Activated CD8-positive, alpha-beta memory T cell treated with anti-CD3 and anti-CD28 coated beads, Interleukin-2, amount 10 ng/mL, durations not matched to agents 7 days and 5 days (primary cell): ENCODE data around the gene KAZALD1. TPM values are rescaled to one million over a fixed set of nuclear protein-coding genes. Genes with fewer than 3 reads are reported as not detected.
A peak's percentile ranks its signal among the peaks of the same experiment; 100 is the strongest.

Experiments
- ATAC-seq: fragments of 150-1000 bp; cut with Tn5 transposase; one replicate; pipeline ENCODE4 v1.10.0; 2021; ENCODE audit warnings: moderate library complexity
- CTCF ChIA-PET: fragments of 350-600 bp; sonication (Branson Sonifier 250); formaldehyde crosslinking; loops from one replicate; lab custom pipeline; 2021; ENCODE audit warnings: antibody characterized with exemption; lab: Charles Lee
- DNase-seq: peaks from one replicate; pipeline ENCODE4 v3.0.0-alpha.2; 2020
- H3K27ac Mint-ChIP-seq: one replicate; pipeline ENCODE4 v1.8.0; 2021; ENCODE audit warnings: mild to moderate bottlenecking, mixed read lengths
- H3K27me3 Mint-ChIP-seq: one replicate; pipeline ENCODE4 v1.8.0; 2021; ENCODE audit warnings: mixed read lengths
- H3K36me3 Mint-ChIP-seq: one replicate; pipeline ENCODE4 v1.8.0; 2021; ENCODE audit warnings: mild to moderate bottlenecking, mixed read lengths
- H3K4me1 Mint-ChIP-seq: one replicate; pipeline ENCODE4 v1.8.0; 2021; ENCODE audit warnings: mixed read lengths
- H3K4me3 Mint-ChIP-seq: one replicate; pipeline ENCODE4 v1.8.0; 2021; ENCODE audit warnings: mild to moderate bottlenecking, moderate library complexity, mixed read lengths
- H3K9me3 Mint-ChIP-seq: one replicate; pipeline ENCODE4 v1.8.0; 2022; ENCODE audit warnings: low read depth, mixed read lengths
- total RNA-seq, 2 experiments: library from RNA; stranded (reverse); gene quantifications; one replicate each; pipeline ENCODE4 v1.2.3, GENCODE V29; 2021

The KAZALD1 gene
- total RNA-seq, 2 experiments from 2014 or later, result 0.30 TPM; not detected in 1

DNA sequence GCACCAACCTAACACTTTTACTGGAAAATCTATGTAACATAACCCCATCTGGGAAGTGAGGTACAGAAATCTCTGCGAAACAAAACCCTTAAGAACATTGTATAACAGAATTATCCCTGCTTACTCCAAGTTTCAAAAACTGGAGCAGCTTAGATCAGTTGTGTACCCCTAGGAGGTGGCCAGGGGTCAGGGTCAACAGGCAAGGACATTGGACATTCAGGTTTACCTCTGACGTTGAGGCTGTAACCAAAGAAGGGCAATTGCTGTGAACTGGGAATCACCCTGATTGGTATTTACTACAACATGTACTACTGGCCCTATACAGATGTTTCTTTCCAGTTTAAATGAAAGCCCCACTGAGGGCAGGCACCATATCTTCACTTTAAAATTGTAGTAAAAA, 17.7 kb upstream of the KAZALD1 start:
- Mint-ChIP-seq H3K36me3 (no peaks in the 10 kb centered on the region), H3K4me3 (no peak overlapping the region), H3K27ac (no peak overlapping the region), H3K4me1 (peaks cover 27% of the 10 kb centered on the region), H3K9me3 (no peaks in the 10 kb centered on the region), H3K27me3 (peaks cover 44% of the 10 kb centered on the region)
- CTCF ChIA-PET, result interaction anchor here (1.4 to 20.6 kb wide), 10 partner anchors 7 to 98 kb away, joined by 5 to 402 read pairs (median 16); partner anchors contain the start of genes KAZALD1, PDZD7 and SFXN3
- ATAC-seq (no peak), DNase-seq (no peak)

DNA sequence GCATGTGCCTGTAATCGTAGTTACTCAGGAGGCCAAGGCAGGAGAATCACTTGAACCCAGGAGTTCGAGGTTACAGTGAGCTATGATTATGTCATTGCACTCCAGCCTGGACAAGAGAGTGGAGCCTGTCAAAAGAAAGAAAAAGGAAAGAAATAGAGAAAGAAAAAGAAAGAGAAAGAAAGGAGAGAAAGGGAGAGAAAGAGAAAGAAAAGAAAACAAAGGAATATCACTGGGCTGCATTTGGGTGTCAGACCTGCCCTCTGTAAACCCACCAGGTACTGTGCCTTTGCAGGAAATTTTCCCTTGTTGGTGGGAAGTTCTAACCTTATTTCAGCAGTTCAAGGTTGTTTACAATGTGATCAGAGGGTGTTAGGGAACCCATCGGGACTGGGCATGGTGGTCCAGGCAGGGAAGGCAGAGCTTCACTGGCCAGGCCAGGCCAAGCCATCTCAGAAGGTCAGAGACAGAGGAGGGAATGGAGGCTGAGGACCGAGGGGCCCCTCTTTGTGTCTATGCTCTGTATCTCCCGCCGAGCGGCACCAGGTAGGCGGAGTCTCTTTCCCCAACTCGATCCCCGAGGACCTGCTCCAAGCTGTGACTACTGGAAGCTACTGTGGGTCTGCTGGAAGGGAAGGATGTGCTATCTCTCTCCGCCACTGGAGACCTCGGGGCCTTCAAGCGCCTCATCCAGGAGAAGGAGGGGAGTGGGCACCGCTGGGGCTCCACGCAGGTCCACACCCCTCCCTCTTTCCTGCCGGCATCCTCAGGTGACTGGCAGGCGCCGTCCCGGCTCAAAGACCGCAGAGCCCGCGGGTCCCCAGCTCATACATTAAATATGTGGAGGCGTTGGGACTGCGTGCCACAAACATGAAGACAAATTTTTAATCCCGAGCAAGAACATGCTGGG, 15.2 kb upstream of the KAZALD1 start:
- H3K4me1 Mint-ChIP-seq, result peaks cover 33% of the 10 kb centered on the region
- ATAC-seq (no peak), DNase-seq (no peak)
- H3K27me3 Mint-ChIP-seq, result peaks cover 61% of the 10 kb centered on the region
- H3K36me3 Mint-ChIP-seq, result no peaks in the 10 kb centered on the region
- CTCF ChIA-PET, result interaction anchor here (0.9 to 20.6 kb wide), 7 partner anchors 12 to 735 kb away, joined by 3 to 402 read pairs (median 3); partner anchors contain the start of gene KAZALD1
- H3K27ac Mint-ChIP-seq, result no peak overlapping the region
- H3K4me3 Mint-ChIP-seq, result no peak overlapping the region
- no peaks in the 10 kb centered on the region for H3K9me3 Mint-ChIP-seq

DNA sequence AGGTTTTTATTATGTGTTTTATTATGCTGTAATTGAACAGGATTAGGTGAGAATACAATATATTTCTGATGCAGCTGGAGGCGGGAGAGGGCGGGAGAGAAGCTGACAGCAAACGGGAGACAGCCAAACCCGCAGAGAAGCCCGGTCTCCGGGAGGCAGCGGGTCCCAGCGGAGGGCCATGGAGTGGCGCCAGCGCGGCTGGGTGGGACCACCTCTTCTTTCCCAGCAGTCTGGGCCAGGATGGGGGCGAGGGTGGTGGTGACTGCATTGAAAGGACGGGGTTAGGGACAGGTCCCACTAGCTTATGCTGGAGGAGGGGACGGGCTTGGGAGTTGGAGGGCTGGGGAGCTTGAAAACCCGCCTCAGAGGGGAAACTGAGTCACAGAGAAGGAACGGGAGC, 14.5 kb upstream of the KAZALD1 start:
- Mint-ChIP-seq H3K4me3 (no peak overlapping the region), H3K27ac (no peak overlapping the region), H3K36me3 (no peaks in the 10 kb centered on the region), H3K4me1 (peaks cover 27% of the 10 kb centered on the region), H3K27me3 (peaks cover 61% of the 10 kb centered on the region), H3K9me3 (no peaks in the 10 kb centered on the region)
- ATAC-seq, result no peak
- no peak for DNase-seq
- CTCF ChIA-PET, result interaction anchor here (1.4 to 20.6 kb wide), 4 partner anchors 15 to 734 kb away, joined by 3 to 402 read pairs (median 4); partner anchors contain the start of gene KAZALD1

DNA sequence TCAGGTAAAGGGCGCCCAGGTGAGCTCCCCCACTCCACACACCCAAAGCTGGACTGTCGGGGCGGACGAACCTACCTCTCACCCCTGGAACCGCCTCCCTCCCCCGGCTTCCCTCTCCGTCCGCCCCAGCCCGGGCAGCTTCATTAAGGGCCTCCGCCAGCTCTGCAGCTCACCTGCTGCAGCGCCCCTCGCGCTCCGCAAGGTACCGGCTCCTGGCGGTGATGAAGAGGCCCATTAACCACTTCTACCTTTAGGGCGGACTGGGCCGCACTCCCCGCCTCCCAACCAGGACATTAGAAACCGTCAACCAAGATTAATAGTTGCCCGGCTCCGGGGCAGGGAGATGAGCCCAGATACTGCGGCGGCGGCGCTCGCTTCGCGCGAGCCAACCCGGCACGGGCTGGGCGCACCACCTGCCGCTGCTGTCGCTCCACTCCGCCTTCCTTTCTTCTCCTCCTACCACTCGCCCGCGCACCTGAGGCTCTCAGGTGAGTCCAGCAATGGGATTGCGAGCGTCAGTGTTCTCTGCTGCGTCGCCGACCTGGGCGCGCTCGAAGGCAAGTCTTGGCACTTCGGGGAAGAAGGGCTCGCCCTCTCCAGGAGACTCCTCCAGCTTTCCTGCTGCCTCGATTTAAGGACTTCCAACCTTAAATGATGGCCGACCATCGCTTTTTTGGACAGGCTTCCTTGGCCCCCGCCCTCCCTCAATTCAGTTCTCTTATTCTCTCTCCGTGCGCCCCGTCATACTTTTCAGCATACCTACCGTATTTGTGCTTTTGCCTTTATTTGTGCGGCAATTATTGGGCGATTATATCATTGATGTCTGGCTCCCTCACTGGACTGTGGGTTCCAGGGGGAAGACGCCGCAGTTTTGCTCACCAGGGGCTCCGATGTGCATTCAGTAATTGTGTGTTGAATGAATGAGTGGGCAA, 13.6 kb upstream of the KAZALD1 start:
- Mint-ChIP-seq H3K27ac (no peak overlapping the region), H3K9me3 (no peaks in the 10 kb centered on the region), H3K4me3 (no peak overlapping the region), H3K4me1 (peaks cover 18% of the 10 kb centered on the region), H3K36me3 (no peaks in the 10 kb centered on the region), H3K27me3 (peaks cover 61% of the 10 kb centered on the region)
- CTCF ChIA-PET, result interaction anchor here (1.4 to 20.6 kb wide), 5 partner anchors 14 to 733 kb away, joined by 3 to 402 read pairs (median 5); partner anchors contain the start of gene KAZALD1
- no peak for ATAC-seq
- DNase-seq, result no peak

DNA sequence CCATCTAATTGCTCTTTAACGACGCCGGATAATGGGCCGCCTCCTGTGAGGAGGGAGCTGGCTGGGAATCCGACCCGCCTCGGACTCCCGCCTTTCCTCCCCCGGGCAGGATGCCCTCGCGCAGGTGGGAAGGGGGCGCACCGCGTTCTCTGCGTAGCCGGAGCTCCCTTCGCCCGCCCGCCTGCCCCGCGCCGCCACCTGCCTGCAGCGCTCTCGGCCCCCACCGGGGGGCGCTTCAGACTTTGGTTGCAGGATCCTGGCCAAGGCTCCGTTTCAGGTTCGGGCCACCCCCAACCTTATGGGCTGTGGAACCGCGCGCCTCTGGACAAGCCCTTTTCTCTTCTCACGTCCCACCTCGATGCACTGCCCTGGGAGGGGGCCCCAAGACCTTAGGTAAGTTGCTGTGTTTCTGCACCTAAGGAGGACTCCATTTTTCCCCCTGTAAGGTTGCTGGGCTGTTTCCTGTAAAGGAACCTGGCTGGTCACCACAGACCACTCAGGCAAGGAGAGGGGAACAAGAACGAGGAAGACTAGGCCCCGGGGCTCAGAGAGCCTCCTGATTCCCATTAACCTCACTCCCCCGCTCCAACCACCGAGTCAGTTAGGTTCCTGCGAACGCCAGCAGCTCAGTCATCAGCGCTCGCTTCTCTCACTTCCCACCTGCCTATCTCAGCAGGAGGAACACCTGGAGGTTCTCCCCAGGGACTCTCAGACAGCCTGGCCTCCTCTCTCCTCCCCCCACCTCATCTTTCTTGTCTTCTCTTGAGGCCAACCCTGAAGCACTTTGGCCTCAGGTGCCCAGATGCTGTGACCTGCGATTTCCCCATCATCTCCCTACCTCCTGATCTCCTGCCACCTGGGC, 11.3 kb upstream of the KAZALD1 start:
- H3K27me3 Mint-ChIP-seq, result peaks cover 54% of the 10 kb centered on the region
- peak; percentile 93 for ATAC-seq
- peaks cover 9% of the 10 kb centered on the region for H3K36me3 Mint-ChIP-seq
- H3K27ac Mint-ChIP-seq, result no peak overlapping the region
- CTCF ChIA-PET, result interaction anchor here (0.6 to 7.0 kb wide), 33 partner anchors 8 to 517 kb away, joined by 3 to 195 read pairs (median 4); partner anchors contain the start of genes HIF1AN, KAZALD1, PDZD7 and SFXN3
- peaks cover 27% of the 10 kb centered on the region for H3K4me1 Mint-ChIP-seq
- H3K4me3 Mint-ChIP-seq, result no peak overlapping the region
- H3K9me3 Mint-ChIP-seq, result no peaks in the 10 kb centered on the region
- peak; percentile 84 for DNase-seq

DNA sequence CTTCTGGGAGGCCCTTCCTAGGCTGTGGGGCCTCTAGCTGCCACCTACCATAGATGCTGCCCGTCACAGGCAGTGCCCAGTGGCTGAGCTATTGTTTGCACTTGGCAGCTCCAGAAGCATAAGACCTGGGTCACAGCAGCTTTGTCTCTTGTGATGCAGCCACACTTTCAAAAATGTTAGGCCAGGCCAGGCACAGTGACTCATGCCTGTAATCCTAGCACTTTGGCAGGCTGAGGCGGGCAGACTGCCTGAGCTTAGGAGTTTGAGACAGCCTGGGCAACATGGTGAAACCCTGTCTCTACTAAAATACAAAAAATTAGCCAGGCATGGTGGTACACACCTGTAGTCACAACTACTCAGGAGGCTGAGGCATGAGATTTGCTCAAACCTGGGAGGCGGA, 9.5 kb upstream of the KAZALD1 start:
- no peak overlapping the region for H3K4me3 Mint-ChIP-seq
- peaks cover 36% of the 10 kb centered on the region for H3K27me3 Mint-ChIP-seq
- H3K27ac Mint-ChIP-seq, result no peak overlapping the region
- ATAC-seq, result no peak
- H3K4me1 Mint-ChIP-seq, result peaks cover 35% of the 10 kb centered on the region
- no peak for DNase-seq
- CTCF ChIA-PET, result interaction anchor here (1.3 to 7.0 kb wide), 10 partner anchors 10 to 90 kb away, joined by 3 to 195 read pairs (median 24); partner anchors contain the start of genes KAZALD1, PDZD7 and SFXN3
- peaks cover 17% of the 10 kb centered on the region for H3K36me3 Mint-ChIP-seq
- H3K9me3 Mint-ChIP-seq, result no peaks in the 10 kb centered on the region

DNA sequence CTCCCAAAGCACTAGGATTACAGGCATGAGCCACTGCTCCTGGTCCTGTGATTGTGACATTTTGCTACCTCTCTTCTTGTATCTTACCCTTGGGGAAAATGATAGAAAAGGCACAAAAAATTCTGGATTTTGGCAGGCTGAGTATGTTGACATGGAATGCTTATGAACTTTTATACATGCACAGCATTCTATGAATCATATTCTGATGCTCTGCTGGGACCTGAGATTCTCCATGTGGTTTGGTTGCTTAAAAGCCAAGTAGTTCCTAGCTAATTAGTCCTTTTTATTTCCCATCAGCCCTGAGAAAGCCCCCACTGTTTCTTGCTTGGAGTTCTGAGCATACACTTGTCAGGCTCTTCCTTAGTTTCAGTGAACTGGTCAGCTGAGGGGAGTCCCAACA, 8.3 kb upstream of the KAZALD1 start:
- peaks cover 39% of the 10 kb centered on the region for H3K4me1 Mint-ChIP-seq
- no peak for ATAC-seq
- CTCF ChIA-PET, result interaction anchor here (0.9 to 7.0 kb wide), 5 partner anchors 11 to 89 kb away, joined by 3 to 195 read pairs (median 4); partner anchors contain the start of gene KAZALD1
- DNase-seq, result no peak
- no peaks in the 10 kb centered on the region for H3K9me3 Mint-ChIP-seq
- peaks cover 24% of the 10 kb centered on the region for H3K27me3 Mint-ChIP-seq
- H3K27ac Mint-ChIP-seq, result no peak overlapping the region
- H3K36me3 Mint-ChIP-seq, result peaks cover 20% of the 10 kb centered on the region
- no peak overlapping the region for H3K4me3 Mint-ChIP-seq

DNA sequence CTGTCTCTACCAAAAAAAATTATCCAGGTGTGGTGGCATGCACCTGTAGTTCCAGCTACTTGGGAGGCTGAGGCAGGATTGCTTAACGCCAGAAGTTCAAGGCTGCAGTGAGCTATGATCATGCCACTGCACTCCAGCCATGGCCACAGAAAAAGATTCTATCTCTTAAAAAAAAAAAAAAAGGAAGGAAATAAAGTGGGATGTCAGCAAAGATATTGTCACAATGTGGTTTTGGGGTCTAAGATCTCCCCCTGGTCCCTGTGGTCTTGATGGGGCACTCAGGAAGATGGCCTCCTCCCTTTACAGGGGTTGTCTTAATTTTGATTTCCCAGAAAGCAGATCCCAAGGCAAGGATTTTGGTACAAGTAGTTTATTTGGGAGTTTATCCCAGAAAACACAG, 7.4 kb upstream of the KAZALD1 start:
- H3K36me3 Mint-ChIP-seq, result peaks cover 23% of the 10 kb centered on the region
- no peaks in the 10 kb centered on the region for H3K9me3 Mint-ChIP-seq
- DNase-seq, result no peak
- no peak overlapping the region for H3K4me3 Mint-ChIP-seq
- no peak for ATAC-seq
- peaks cover 45% of the 10 kb centered on the region for H3K4me1 Mint-ChIP-seq
- H3K27ac Mint-ChIP-seq, result no peak overlapping the region
- peaks cover 15% of the 10 kb centered on the region for H3K27me3 Mint-ChIP-seq
- CTCF ChIA-PET, result interaction anchor here (1.6 to 16.0 kb wide), 4 partner anchors 10 to 88 kb away, joined by 4 to 402 read pairs (median 116); partner anchors contain the start of genes KAZALD1, PDZD7 and SFXN3

DNA sequence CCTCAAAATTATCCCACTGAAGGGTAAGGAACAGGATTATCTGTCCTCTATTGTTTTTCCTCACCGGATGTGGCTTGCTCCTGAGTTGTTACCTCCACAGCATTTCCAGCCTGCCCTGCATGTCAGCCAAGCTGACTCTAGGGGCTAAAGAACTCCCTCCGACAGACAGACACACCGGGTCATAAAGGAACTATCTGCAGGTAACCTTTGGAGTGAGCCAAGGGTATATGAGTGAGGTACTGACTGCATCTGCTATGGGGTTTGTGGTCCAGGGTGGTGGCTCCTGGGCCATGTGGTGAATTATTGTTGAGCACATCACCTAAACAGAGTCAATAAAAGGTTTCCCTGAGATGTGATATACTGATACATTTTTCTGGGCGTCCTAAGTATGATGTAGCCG, 6.9 kb upstream of the KAZALD1 start:
- CTCF ChIA-PET, result interaction anchor here (1.3 to 16.0 kb wide), 7 partner anchors 9 to 87 kb away, joined by 3 to 402 read pairs (median 8); partner anchors contain the start of genes KAZALD1, PDZD7 and SFXN3
- H3K4me3 Mint-ChIP-seq, result no peak overlapping the region
- no peak overlapping the region for H3K27ac Mint-ChIP-seq
- DNase-seq (no peak), ATAC-seq (no peak)
- peaks cover 25% of the 10 kb centered on the region for H3K36me3 Mint-ChIP-seq
- H3K4me1 Mint-ChIP-seq, result peaks cover 49% of the 10 kb centered on the region
- H3K27me3 Mint-ChIP-seq, result peaks cover 10% of the 10 kb centered on the region
- no peaks in the 10 kb centered on the region for H3K9me3 Mint-ChIP-seq

DNA sequence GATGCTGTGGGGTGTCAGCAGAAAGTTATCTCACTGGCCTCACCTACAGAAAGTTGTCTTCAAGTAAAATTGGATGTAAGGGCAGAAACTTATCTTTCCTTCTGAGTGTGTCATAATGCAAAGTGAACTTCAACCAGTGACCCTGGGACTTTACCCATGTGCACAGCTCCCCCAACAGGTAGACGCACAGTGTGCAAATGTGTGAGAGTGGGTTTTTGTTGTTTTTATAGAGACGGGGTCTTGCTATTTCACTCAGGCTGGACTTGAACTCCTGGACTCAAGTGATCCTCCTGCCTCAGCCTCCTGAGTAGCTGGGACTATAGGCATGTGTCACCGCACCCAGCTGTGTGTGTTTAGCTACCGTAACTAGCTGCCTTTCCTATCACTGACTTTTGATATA, 6.4 kb upstream of the KAZALD1 start:
- Mint-ChIP-seq H3K36me3 (peaks cover 25% of the 10 kb centered on the region), H3K4me1 (peaks cover 48% of the 10 kb centered on the region), H3K27me3 (peaks cover 7% of the 10 kb centered on the region), H3K27ac (no peak overlapping the region), H3K9me3 (no peaks in the 10 kb centered on the region), H3K4me3 (no peak overlapping the region)
- ATAC-seq (no peak), DNase-seq (no peak)
- CTCF ChIA-PET, result interaction anchor here (0.6 to 16.0 kb wide), 6 partner anchors 9 to 87 kb away, joined by 3 to 402 read pairs (median 6); partner anchors contain the start of genes KAZALD1, PDZD7 and SFXN3

DNA sequence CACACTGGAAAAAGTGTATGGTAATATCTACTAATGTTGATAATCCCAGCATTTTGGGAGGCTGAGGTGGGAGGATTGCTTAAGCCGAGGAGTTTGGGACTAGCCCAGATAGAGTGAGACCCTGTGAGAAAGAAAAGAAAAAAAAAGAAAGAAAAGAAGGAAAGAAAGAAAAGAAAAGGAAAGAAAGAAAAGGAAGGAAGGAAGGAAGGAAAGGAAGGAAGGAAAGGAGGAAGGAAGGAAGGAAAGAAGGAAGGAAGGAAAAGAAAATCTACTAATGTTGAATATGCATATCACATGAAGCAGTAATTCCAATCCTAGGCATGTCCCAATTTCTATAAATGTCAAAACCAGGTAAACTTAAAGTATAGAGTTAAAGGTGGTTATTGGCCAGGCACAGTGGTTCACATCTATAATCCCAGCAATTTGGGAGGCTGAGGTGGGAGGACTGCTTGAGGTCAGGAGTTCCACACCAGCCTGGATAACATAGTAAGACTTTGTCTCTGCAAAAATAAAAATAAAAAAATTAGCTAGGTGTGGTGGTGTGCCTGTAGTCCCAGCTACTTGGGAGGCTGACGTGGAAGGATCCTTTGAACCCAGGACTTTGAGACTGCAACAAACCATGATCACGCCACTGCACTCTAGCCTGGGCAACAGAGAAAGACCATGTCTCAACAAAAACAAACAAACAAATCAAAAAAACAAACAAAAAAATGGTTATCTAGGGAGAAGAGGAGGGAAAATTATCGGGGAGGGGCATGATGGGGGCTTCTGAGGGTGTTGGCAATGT, 5.2 kb upstream of the KAZALD1 start:
- H3K27ac Mint-ChIP-seq, result no peak overlapping the region
- H3K27me3 Mint-ChIP-seq, result no peaks in the 10 kb centered on the region
- H3K4me3 Mint-ChIP-seq, result no peak overlapping the region
- peaks cover 45% of the 10 kb centered on the region for H3K4me1 Mint-ChIP-seq
- H3K36me3 Mint-ChIP-seq, result peaks cover 25% of the 10 kb centered on the region
- no peaks in the 10 kb centered on the region for H3K9me3 Mint-ChIP-seq
- CTCF ChIA-PET, result interaction anchor here (1.3 to 16.0 kb wide), 6 partner anchors 7 to 85 kb away, joined by 6 to 402 read pairs (median 30); partner anchors contain the start of genes KAZALD1, PDZD7 and SFXN3
- ATAC-seq (no peak), DNase-seq (no peak)
